Occipital lobe (tissue), 2 donors: Measurements from ENCODE around the gene ZNF462. TPM values are rescaled to one million over a fixed set of nuclear protein-coding genes. Genes with fewer than 3 reads are reported as not detected.

ENCODE experiments used
- DNase-seq: peaks from one replicate; lab custom pipeline; 2025; lab: John Stamatoyannopoulos, UW
- total RNA-seq: library from RNA; depleted of rRNA; stranded (reverse); fragments of >200 nt; gene quantifications from one replicate; pipeline ENCODE4 v1.2.3, GENCODE V29; 2014

ZNF462 gene
- total RNA-seq, 1 donor from 2014 or later = 163 TPM

DNA sequence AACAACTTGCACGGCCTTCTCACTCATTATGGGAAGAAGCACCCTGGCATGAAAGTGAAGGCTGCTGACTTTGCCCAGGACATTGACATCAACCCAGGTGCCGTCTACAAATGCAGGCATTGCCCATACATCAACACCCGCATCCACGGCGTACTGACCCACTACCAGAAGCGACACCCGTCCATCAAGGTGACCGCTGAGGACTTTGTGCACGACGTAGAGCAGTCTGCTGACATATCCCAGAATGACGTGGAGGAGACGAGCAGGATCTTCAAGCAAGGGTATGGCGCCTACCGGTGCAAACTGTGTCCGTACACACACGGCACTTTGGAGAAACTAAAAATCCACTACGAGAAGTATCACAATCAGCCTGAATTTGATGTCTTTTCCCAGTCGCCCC lies 65.4 kb downstream of the ZNF462 start:
- no peak for DNase-seq

DNA sequence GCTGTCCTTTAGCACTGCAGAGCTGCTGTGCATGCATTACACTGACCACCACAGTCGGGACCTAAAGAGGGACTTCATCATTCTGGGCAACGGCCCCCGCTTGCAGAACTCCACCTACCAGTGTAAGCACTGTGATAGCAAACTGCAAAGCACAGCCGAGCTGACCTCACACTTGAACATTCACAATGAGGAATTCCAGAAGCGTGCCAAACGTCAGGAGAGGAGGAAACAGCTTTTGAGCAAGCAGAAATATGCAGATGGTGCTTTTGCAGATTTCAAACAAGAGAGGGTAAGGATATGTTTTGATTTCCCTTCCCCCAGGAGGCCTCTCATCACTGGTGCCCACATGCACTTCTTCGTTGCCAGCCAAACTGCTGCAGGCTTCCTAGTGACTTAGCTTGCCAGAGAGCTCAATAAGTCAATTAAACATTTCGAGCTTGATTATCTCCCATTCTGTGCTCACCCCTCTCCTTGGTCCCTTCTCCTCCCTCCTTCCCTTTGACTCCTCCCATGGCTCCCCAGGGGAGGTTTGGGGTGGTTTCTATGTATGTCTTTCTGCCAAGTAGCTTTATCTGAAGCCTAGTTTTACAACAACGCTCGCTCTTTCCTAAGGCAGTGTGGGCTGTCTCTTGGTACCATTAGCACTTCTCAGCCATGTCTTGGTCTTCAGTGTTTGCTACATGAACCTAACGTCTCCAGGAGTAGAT lies 66.7 kb downstream of the ZNF462 start:
- peak; percentile 20 for DNase-seq

DNA sequence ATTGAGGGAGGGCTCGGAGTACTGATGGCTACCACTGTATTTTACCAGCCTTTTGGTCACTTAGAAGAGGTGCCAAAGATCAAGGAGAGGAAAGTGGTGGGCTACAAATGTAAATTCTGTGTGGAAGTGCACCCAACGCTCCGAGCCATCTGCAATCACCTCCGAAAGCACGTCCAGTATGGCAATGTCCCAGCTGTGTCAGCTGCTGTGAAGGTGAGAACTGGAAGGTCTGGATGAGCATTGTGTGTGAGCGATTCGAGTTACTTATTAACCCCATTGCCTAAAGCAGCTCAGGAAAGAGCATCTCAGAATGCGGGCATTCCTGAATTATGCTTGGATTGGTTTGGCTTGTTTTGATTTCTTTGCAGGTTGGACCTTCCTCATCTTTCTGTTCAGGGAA lies 67.5 kb downstream of the ZNF462 start:
- no peak for DNase-seq

DNA sequence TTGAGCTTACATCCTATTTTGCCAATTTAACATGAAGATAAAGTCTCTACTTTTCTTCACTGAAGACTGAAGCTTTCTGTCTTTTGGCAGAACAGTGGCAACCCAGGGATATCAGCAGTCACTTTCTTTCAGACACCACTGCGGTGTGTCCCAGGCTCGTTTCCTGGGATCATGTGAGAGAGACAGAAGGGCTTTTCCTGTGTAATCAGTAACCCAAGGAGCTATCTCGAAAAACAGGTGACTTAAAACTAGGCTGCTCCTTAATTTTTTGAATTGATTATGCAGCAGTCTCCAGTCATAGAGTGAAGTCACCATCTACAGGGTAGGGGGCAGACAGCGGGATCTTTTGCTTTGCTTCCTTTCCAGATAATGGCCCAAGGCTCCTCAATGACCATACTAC lies 68.5 kb downstream of the ZNF462 start:
- DNase-seq = no peak

DNA sequence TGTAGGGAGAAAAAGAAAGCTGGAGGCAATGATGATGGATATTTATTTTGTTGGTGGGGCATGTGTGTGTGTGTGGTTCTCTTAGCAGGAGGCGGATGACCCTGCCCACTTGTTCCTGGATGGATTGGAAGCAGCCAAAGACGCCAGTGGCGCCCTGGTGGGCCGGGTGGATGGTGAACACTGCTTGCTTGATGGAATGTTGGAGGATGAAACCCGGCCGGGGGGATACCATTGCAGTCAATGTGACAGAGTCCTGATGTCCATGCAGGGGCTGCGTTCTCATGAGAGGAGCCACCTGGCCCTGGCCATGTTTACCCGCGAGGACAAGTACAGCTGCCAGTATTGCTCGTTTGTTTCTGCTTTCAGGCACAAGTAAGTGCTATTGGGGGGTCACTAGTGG lies 69.2 kb downstream of the ZNF462 start:
- no peak for DNase-seq

DNA sequence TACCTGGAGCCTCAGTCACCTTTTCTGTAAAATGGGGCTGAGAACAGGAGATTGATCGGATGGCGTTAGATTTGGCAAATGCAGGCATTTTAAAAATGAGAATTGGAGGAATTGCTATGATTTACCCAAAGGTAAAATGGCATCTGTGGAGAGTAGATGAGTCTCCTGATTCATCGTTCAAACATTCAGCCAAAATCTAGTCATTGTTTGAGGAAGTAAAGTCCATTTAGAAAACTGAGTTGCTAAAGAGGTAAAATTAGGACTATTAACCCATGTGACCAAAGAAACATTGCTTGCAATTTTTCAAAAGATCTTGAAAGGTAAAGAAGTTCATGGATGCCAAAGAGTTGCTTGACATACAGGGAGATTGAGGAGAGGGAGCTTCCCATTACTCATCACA lies 69.7 kb downstream of the ZNF462 start:
- no peak for DNase-seq

DNA sequence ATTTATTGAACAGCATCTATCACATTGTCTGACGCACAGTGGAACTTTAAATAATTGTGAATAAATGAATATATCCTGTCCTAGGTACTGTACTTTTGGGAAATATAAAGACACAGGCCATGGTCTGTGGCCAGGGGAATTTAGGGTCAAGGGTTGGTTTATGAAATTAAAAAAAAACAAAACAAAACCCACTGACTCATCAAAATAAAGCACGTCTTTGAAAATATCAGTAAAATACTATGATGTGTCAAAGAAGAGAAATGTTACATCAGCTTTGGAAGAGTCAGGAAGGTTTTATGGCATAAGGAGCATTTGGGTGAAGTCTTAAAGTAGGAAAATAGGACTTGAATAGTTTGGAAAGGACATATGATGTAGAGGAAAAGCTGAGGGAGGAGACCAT lies 70.5 kb downstream of the ZNF462 start:
- no peak for DNase-seq

DNA sequence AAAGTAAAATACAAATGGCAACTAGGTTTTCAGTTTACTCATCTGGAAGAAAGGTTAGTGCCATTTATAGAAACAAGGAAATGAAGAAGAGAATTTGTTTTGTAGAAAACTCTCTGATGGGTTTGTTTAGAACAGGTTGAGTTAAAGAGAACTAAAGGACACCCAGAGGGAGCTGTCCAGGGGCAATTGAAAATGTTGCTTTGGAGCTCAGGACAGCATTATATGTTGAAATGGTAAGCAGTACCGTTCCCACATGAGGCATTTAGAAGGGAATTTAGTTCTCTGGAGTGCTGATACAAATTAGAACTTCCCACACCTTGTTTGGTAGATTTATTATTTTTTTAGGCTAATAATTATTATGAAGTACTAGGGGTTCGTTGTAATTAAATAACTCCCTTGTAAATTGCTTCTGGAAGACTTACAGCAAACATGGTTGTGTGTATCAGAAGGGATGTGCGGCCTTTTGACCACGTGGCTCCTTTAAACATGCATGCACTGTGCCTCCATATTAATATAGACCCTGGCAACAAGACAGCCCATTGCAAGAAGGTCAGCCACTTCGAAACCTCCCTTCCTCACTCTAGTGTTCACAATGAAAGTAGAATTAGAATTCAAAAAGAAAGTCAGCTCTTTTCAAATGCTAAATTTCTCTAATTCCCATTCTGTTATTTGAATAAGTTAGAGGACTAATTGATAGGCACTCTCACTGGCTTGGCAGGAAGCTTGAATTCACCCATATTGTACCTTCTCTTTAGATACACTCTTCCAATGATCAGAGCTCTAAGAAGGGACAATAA lies 71.7 kb downstream of the ZNF462 start:
- DNase-seq = no peak

DNA sequence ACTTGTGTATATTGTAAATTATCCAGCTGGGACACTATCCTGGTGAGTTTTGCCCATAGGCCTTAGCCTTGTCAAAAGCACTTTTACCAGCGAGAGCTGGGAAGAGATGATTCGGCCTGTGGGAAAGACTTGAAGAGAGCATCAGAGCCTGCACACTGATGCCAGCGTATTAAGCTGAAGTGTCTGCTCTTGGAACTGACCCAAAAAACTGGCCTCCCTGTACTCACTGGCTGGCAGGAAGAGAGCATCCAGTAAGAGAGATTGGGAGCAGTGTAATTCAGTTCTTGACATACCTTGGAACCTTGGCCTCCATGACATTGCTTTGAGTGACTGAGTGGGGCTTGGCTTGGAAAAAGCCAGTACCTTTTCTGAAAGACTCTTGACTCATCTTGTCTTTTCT lies 73.7 kb downstream of the ZNF462 start:
- DNase-seq = no peak

DNA sequence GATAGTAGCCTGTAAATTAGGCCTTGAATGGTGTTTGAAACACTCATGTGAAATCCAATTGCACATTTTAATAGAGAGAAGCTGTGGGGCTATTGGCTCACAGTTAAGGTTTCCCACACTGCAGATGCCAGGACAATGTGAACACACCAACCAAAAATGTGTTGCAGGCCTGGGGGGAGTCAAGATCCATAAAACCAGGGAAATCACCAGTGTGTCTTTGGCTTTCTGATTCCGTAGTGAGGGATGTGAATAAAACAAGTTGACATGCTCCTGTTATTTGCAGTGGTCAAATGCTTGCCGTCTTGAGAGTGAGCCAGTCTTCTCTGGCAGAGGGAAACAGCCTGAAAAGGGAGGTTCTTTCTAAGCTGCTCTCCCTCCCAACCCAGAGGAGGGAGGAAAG lies 79.0 kb downstream of the ZNF462 start:
- DNase-seq = no peak

DNA sequence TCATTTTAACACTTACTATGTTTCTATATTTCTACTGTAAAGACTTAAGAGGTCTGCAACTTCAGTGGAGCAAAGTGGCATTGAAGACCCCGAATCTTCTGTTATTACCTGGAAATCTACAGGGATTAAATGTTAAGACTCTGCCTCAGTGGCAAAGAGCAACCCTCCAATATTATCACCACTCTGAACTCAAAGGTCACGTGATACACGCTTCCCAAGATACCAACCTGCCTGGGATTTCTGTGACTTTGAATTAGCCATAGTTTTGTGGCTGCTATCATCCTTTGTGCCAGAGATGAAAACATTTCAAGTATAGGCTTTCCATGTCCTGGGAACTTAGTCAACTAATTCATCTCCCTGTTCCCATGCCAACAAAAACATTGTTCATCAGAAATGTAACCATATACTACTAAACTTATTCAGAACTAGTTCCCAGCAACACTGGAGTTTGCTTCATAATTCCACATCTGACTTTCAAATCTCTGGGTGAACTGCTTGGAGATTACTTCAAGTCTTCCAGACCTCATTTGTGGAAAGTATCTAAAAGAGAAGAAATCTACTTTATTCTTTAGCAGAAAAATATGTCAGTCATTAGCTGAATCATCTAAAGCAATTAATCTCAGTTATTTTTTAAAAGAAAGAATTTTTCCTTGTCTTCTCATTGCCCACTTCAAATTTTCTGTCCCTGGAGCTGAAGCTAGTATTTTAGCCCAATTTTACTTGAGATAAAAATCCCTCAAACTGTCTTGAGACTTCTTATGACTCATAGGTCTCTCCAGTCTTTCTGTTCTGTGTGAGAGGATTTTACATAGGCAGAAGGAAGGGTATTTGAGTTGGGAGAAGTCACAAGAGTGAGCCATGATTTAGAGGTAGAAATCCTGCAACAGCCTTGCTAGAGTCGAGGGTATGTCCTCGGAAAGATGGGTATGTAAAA lies 83.0 kb downstream of the ZNF462 start:
- no peak for DNase-seq

DNA sequence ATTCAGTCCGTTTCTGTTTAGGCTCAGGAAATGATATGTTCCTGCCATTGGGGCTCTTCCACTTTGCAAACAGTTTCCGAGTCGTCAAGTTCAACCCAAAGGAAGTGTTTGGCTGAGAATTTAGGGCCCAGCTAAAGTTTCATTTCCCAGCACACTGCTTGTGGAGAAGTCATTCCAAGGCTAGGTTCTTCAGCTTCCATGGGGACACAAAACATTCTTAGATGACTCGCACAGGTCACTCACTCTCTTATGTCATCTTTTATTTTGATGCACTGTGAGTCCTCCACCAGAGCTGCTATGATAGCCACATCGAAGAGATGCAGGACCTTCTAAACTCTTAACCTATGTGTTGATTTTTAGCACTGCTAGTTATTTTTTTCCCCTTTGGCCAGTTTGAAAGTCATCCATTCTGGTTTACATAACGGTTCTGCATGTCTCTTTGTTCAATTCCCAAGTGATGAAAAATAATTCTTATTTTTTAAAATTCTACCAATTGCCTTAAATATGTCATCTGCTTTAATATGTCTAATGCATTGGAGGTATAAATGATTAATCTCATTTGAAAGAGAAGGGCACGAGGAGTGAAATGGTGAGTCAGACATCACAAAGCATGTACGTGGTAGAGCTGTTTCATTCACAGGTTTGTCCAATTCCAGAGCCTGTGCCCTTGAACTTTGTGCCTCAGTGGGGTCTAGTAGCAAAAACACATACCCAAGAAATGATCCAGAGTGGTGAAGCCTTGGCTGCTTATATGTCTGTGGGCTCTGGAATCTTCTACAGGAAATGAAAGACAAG lies 84.3 kb downstream of the ZNF462 start:
- DNase-seq = no peak

DNA sequence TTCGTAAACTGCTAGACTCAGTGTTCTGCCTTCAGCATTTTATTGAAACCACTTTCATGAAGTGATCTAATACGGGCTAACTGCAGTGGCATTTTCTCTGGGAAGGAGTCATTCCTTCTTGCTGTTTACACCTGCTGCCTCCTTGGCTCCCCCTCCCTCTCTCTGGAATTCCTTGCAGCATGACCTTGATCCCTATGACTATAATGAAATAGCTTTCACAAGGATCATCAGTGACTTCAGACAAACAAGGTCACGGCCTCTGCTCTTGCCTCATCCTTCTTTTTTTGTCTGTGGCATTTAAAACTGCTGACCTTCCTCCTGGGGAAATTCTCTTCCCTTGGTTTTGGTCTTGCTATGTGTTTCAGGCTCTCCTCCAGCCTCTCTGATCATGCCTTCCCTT lies 90.2 kb downstream of the ZNF462 start:
- no peak for DNase-seq

DNA sequence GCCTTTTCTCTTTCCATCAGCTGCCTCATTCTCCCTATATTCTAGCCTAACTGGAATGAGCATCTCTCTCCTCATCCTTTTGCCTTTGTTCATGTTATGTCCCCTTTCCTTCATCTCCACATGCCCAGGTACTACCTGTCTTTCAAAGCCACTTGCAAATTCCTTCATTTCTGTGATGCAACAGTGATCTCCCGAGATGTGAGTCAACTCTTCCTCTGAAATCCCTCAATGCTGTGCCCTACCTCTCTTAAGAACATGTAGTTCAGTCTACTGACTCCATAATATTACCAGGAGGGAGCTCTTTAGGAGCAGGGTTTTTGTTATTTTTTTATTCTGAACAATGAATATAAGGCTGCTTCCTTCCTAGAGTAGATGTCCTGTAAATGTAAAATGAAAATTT lies 91.6 kb downstream of the ZNF462 start:
- DNase-seq = no peak

DNA sequence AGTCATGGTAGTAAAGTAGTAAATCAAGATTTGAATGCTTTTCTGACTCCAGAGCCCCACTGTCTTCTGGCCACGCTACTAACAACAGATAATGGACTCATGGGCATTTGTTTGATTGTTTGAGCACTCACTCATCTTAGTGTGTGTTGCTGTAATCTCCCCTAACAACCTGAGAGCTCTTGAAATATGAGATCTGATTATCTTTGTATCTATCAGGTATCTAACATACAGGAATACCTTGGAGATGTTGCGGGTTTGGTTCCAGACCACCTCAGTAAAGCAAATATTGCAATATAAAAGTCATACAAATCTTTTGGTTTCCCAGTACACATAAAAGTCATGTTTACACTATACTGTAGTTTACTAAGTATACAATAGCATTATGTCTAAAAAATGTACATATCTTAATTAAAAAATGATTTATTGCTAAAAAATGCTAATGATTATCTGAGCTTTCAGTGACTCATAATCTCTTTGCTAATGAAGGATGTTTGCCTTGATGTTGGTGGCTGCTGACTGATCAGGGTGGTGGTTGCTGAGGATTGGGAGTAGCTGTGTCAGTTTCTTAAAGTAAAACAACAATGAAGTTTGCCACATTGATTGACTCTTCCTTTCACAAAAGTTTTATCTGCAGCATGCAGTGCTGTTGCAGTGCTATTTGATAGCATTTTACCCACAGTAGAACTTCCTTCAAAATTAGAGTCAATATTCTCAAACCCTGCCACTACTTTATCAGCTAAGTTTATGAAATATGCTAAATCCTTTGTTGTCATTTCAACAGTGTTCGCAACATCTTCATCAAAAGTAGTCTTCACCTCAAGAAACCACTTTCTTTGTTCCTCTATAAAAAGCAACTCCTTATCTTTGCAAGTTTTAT lies 92.2 kb downstream of the ZNF462 start:
- no peak for DNase-seq

DNA sequence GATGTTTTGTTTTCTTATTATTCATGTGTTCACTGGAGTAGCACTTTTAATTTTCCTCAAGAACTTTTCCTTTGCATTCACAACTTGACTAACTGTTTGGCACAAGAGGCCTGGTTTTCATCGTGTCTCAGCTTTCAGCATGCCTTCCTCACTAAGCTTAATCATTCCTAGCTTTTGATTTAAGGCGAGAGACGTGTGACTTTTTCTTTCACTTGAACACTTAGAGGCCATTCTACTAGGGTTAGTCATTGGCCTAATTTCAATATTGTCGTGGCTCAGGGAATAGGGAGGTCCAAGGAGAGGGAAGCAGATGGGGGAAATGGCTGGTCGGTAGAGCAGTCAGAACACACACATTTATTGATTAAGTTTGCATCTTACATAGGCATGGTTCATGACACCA lies 94.0 kb downstream of the ZNF462 start:
- no peak for DNase-seq

DNA sequence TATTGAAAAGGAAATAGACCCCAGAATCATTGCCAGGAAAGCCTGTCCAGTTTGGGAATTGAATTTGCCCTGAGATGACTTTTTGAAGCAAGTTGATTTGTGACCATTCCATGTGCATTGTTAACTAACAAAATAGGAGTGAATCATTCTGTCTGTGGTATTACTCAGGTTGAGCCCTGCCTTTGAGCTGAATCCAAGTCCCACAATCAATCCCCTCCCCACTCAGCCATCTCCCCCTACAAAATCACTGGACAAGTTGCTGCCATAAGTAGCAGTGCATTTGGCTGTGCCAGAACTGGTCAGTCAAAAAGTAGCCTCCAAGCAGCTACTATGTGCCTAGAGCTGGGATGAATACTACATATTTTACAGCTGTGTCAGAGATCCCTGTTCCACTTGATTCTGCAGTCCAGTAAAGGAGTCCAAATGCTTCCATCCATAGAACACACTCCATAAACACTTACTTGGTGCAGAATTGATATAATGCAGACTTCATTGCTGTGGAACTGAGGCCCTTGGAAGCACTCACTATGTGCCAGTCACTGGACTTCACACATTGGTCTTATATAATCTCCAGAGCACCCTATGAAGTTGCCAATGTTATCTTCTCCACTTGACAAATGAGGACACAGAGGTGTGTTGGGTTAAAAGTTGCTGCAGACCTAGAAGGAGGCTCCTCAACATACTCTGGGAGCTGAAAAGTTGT lies 96.1 kb downstream of the ZNF462 start:
- DNase-seq = no peak

DNA sequence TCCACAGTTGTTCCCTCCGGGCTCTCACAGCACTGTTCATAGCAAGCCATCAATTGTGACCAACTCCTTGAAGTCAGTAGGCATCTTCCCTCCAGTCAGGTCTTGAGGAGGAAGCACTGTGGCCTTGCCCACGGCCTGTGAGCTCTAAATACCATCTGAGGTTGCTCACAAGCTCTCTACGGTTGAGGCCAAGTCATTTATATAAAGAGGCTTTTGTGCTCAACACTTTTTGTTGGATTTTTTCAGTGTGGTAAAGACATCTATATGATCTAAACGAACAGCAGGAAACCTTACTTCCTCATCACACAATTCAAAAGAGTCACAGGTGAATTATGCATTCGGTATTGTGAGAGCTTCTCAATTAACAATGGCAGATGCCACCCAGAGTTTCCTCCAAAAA lies 97.3 kb downstream of the ZNF462 start:
- no peak for DNase-seq

DNA sequence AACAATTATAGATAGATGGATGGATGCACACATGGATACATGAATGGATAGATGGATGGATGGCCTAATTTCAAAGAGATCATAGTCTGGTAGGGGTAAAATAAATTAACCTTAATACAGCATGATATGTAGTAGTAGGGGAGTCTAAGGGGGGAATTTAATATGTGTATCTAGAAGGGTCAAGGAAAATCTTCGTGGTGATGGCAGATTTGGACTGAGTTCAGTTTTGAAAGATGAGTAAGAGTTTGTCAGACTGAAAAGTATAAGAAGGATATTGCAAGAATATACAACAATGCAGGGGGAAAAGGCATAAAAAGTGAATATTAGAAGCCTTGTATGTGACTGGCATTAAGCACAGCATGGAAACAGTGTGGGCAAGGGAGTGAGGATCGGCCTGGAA lies 98.7 kb downstream of the ZNF462 start:
- DNase-seq = no peak

DNA sequence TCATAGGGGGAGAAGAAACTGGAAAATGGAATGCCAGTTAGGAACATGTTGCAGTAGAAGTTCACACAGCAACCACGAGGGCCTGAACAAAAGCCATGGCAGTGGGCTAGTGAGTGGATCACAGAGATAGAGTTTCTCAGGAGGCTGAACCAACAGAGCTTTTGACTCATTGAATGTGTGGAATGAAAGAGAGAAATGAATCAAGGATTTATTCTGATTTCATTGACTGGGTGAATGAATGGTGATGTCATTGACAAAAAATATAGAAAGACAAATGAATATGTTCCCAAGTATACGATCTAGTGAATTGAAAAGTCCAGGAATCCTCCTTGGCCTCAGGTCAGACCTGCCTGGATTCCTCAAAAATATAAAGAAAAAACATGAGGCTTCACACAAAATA lies 99.2 kb downstream of the ZNF462 start:
- no peak for DNase-seq
